Measurements from ENCODE around the gene ACAN.

- no peak for TF ChIP-seq JUND (IDR thresholded peaks at IDR 0.05)
- TF ChIP-seq CTCF (IDR thresholded peaks at IDR 0.05) = no peak
- no peak for TF ChIP-seq EP300 (IDR thresholded peaks at IDR 0.05; ENCODE audit: borderline replicate concordance in 1 of 2, low read depth in 1 of 2, low read length in 1 of 2)
- no peak for TF ChIP-seq MAX (IDR thresholded peaks at IDR 0.05; ENCODE audit: low read depth)
- TF ChIP-seq POLR2AphosphoS5 (IDR thresholded peaks at IDR 0.05; ENCODE audit: low read depth, low read length) = no peak
- TF ChIP-seq EZH2phosphoT487 (IDR thresholded peaks at IDR 0.05; ENCODE audit: borderline replicate concordance, low read depth) = no peak
- TF ChIP-seq REST (IDR thresholded peaks at IDR 0.05; ENCODE audit: low read depth, low read length) = no peak
- TF ChIP-seq RAD21 (IDR thresholded peaks at IDR 0.05; ENCODE audit: low read length) = no peak
Observed at GRCh38 chr15:88803920-88804247, 648 bp downstream of the ACAN start.

Measured in SK-N-SH (cell line).